HL-60 (cell line): Measurements from ENCODE around the gene CCDC92.

Experiments
- CTCF ChIP-seq: IDR thresholded peaks from one replicate; pipeline ENCODE4 v1.5.1; 2011; ENCODE audit warnings: low read length, control low read depth, inconsistent platforms; ENCODE audit not compliant: insufficient read depth
- POLR2AphosphoS5 ChIP-seq: IDR thresholded peaks from 2 replicates; pipeline ENCODE4 v1.6.1; 2012; ENCODE audit warnings: low read depth

DNA sequence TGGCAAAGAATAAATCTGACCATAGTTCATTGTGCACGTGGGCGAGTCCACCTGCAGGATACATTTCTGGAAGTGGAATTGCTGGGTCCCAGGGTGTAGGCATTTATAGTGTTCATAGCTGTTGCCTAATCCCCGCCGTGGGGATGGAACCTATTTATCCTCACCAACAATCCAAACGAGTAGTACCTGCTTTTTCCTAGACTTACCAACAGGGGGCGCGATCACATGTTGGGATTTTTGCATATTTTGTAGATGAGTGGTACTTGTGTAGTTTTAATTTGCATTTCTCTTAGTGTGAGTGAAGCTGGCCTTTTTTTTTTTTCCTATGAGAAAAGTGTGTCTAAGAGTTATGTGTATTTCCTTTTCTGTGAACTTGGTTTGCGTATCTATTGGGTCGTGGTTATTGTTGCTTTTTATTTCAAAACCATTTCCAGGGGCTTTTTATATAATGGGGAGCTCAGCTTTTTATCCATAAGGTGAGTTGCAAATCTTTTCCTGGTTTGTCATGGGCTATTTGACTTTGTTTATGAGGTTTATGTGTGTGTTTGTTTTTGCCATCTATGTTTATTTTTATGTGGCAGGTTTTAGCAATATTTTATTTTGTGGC lies 67.2 kb downstream of the CCDC92 start:
- TF ChIP-seq CTCF (peak; percentile 64), POLR2AphosphoS5 (no peak)
